T-helper 17 cell (primary cell): Measurements from ENCODE around the gene PYCR2. TPM values are rescaled to one million over a fixed set of nuclear protein-coding genes. Genes with fewer than 3 reads are reported as not detected.
A peak's percentile ranks its signal among the peaks of the same experiment; 100 is the strongest.

Experiments
- ATAC-seq: fragments of 150-1000 bp; cut with Tn5 transposase; 2 replicates; pipeline ENCODE4 v1.10.0; 2021; ENCODE audit warnings: mild to moderate bottlenecking, moderate library complexity
- DNase-seq, 3 donors: peaks; one replicate each; pipeline versions ENCODE4 v3.0.0 to v3.0.0-alpha.2; 2020 to 2021
- H3K9me3 ChIP-seq: one replicate; pipeline ENCODE4 v1.7.0; 2013; ENCODE audit warnings: low read length, mild to moderate bottlenecking; ENCODE audit not compliant: control insufficient read depth, poor library complexity, severe bottlenecking
- H3K27ac Mint-ChIP-seq: one replicate; pipeline ENCODE4 v1.8.0; 2022; ENCODE audit warnings: mild to moderate bottlenecking, moderate library complexity, mixed read lengths
- H3K27me3 Mint-ChIP-seq: one replicate; pipeline ENCODE4 v1.8.0; 2022; ENCODE audit warnings: mixed read lengths
- H3K36me3 Mint-ChIP-seq: one replicate; pipeline ENCODE4 v1.8.0; 2022; ENCODE audit warnings: low read depth, mixed read lengths
- H3K4me1 Mint-ChIP-seq: one replicate; pipeline ENCODE4 v1.8.0; 2022; ENCODE audit warnings: mild to moderate bottlenecking, mixed read lengths
- H3K4me3 Mint-ChIP-seq: one replicate; pipeline ENCODE4 v1.8.0; 2022; ENCODE audit warnings: mild to moderate bottlenecking, moderate library complexity, mixed read lengths
- total RNA-seq, 4 donors: library from RNA in 2 of 4; stranded (reverse) in 2 of 4; gene quantifications; one replicate each; pipeline ENCODE4 v1.2.3 and lab custom pipeline; 2022 to 2026

PYCR2 gene
- total RNA-seq, 2 donors from 2014 or later, result 48.1 to 53.7 TPM

DNA sequence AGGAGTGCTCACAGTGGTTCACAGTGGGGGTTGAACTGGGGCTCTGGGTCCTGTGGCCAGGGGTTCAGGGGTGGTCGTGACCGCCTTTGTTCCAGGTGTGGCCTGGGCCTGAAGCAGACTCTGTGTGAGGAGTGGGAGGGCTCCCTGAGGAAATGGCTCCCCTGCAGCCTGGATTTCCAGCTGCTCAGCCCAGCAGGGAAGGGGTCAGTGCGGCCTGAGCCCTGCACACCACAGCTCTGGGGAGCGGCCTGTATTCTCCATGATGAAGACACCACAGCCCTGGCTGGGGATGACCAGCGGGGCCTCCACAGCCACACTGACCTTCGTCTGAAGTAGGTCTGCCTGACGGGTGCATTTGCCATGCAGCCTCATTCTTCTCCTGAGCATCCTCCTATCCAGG is 16.7 kb downstream of the PYCR2 start:
- Mint-ChIP-seq H3K4me3 (no peak overlapping the region), H3K27ac (peak overlapping the region; percentile 87), H3K27me3 (no peaks in the 10 kb centered on the region), H3K36me3 (no peaks in the 10 kb centered on the region), H3K4me1 (peaks cover 23% of the 10 kb centered on the region)
- no peaks in the 10 kb centered on the region for H3K9me3 ChIP-seq
- DNase-seq (no peak), ATAC-seq (no peak)

GRCh38 chr1:225906467-225906866 is 17.6 kb downstream of the PYCR2 start:
- ATAC-seq, result no peak
- Mint-ChIP-seq H3K27me3 (no peaks in the 10 kb centered on the region), H3K4me3 (no peak overlapping the region), H3K4me1 (peaks cover 21% of the 10 kb centered on the region), H3K36me3 (no peaks in the 10 kb centered on the region), H3K27ac (no peak overlapping the region)
- no peaks in the 10 kb centered on the region for H3K9me3 ChIP-seq
- no peak for DNase-seq

DNA sequence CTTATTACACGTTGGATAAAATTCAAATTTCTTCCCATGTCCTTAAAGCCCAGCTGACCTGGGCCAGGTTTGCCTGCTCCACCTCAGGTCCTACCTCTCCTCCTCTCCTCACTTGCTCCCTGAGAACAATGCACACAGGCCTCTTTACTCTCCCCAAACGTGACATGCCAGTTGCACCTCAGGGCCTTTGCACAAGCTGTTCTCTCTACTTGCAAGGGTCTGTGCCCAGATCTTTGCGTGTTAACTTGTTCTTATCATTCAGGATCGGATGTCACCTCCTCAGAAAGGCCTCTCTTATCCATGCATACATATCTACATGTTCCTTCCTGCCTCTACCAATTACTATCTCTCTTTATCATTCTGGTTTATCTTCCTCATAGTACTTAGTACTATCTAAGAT is 20.4 kb downstream of the PYCR2 start:
- H3K36me3 Mint-ChIP-seq, result no peaks in the 10 kb centered on the region
- H3K4me3 Mint-ChIP-seq, result no peak overlapping the region
- no peak for ATAC-seq
- H3K4me1 Mint-ChIP-seq, result peaks cover 21% of the 10 kb centered on the region
- no peaks in the 10 kb centered on the region for H3K27me3 Mint-ChIP-seq
- no peak overlapping the region for H3K27ac Mint-ChIP-seq
- no peak for DNase-seq
- no peaks in the 10 kb centered on the region for H3K9me3 ChIP-seq

DNA sequence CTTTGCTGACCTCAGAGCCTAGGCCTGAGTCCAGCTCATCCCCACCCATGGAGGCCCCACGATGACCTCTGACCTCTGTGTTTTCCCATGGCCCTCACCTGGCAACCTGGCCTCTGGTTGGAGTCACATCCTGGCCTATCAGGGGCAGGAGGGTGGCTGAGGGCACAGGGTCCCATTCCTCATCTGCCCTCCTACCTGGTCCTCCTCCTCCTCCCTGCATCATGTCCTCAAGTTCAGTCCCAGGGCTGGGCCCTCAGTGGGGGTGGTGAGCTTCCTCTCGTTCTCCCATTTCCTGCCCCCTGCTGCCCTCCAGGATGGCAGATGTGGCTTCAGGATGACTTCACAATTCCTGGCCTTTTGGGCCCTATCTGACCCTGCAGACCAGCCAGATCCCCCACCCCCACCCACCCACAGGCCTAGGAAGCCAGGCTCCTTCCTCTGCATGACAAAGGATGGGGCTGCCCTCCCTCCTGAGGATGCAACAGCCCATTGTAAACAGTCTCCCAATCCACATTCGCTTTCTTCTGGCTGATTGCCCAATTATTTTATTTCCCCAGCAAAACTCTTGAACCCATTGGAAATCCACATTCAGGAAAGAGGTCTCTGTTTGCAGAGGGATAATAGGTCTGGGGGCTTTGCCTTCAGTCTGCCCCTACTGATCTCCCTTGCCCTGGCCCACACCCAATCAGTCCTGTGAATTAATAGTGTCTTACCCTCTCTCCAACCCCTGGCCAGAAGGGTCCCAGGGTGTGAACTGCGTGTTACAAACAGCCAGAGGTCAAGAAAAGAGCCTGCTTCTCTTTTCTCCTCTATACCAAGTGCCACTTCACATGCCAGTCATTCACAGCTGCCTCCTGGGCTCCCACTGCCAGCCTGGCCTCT is 24.8 kb downstream of the PYCR2 start:
- peak overlapping the region; percentile 15 for H3K4me3 Mint-ChIP-seq
- H3K9me3 ChIP-seq, result no peaks in the 10 kb centered on the region
- H3K4me1 Mint-ChIP-seq, result peaks cover 32% of the 10 kb centered on the region
- no peaks in the 10 kb centered on the region for H3K27me3 Mint-ChIP-seq
- ATAC-seq, result no peak
- no peaks in the 10 kb centered on the region for H3K36me3 Mint-ChIP-seq
- no peak for DNase-seq
- H3K27ac Mint-ChIP-seq, result peak overlapping the region; percentile 98

DNA sequence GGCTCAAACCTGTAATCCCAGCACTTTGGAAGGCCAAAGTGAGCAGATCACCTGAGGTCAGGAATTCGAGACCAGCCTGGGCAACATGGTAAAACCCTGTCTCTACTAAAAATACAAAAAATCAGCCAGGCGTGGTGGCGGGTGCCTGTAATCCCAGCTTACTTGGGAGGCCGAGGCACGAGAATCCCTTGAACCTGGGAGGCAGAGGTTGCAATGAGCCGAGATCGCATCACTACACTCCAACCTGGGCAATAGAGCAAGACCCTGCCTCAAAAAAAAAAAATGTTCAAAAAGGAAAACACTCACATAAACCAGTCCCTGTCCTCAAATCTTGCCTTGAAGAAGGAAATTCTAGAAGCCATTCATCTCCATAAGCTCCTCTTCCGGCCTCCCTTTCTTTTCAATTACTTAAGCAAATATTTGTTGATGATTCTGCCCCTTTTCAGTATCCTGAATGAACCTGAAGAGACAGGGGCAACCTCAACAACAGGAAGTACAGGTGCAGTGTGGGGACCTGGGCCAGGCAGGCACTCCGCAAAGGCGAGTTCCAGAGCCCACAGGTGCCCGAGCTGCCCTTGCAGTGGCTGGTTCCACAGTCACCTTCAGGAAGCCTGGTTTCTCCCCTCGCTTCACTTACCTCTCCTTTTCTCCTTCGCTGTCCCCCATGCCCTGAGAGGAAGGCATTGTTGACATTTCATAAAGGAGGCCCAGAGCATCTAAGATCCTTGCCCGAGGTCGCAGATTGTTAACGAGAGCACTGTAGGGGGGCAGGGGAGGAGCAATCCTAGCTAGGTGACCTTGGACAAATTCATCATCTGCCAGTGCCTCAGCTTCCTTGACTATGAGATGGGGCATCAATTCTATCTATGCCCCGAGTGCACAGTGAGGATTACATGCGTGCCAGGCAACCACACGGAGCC is 26.2 kb downstream of the PYCR2 start:
- peak overlapping the region; percentile 98 for H3K27ac Mint-ChIP-seq
- H3K4me1 Mint-ChIP-seq, result peaks cover 32% of the 10 kb centered on the region
- DNase-seq (peak in 1 of 3 donors; percentile 21), ATAC-seq (peak; percentile 53)
- H3K36me3 Mint-ChIP-seq, result no peaks in the 10 kb centered on the region
- peak overlapping the region; percentile 86 for H3K4me3 Mint-ChIP-seq
- no peaks in the 10 kb centered on the region for H3K27me3 Mint-ChIP-seq
- no peaks in the 10 kb centered on the region for H3K9me3 ChIP-seq

DNA sequence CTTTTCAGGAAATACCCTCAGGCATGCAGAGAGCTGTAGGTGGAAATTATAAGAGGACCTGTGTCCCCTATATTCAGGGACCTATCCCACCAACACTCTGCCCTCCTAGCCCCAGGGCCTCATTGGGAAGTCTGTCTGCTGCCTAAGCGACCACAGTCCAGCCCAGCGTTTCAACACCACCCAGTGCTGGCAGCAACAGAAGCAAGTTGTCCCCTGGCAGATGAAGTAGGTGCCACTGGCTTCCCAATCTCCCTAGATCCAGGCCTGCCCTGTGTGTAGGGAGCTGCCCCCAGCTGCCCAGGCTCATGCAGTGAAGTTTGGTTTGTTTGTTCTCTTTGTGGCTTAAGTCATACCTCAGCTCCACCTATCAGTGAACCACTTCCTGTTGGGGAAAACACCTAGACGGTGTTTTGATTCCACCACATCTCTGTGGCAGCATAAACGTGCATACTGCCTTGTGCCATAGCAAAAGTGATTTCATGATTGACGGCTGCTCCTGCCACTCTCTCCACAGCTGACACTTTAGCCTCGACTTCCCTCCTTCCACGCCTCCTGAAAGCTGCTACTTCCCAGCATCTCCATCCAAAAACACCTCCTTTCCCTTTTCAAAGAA is 27.0 kb downstream of the PYCR2 start:
- peak; percentile 31 to 57 (median 53) for DNase-seq
- no peaks in the 10 kb centered on the region for H3K9me3 ChIP-seq
- Mint-ChIP-seq H3K27me3 (no peaks in the 10 kb centered on the region), H3K4me3 (peak overlapping the region; percentile 86), H3K36me3 (no peaks in the 10 kb centered on the region), H3K4me1 (peaks cover 32% of the 10 kb centered on the region), H3K27ac (peak overlapping the region; percentile 98)
- ATAC-seq, result peak; percentile 97

GRCh38 chr1:225896494-225896893 is 27.6 kb downstream of the PYCR2 start:
- ATAC-seq (no peak), DNase-seq (no peak)
- Mint-ChIP-seq H3K27me3 (no peaks in the 10 kb centered on the region), H3K4me1 (peaks cover 34% of the 10 kb centered on the region), H3K4me3 (peak overlapping the region; percentile 86), H3K27ac (peak overlapping the region; percentile 98), H3K36me3 (no peaks in the 10 kb centered on the region)
- H3K9me3 ChIP-seq, result no peaks in the 10 kb centered on the region

- DNase-seq, result no peak
- Mint-ChIP-seq H3K27me3 (no peaks in the 10 kb centered on the region), H3K4me3 (no peak overlapping the region), H3K27ac (no peak overlapping the region), H3K4me1 (peaks cover 22% of the 10 kb centered on the region), H3K36me3 (no peaks in the 10 kb centered on the region)
- ATAC-seq, result no peak
- H3K9me3 ChIP-seq, result no peaks in the 10 kb centered on the region
Observed at GRCh38 chr1:225892307-225892706, 31.7 kb downstream of the PYCR2 start.

DNA sequence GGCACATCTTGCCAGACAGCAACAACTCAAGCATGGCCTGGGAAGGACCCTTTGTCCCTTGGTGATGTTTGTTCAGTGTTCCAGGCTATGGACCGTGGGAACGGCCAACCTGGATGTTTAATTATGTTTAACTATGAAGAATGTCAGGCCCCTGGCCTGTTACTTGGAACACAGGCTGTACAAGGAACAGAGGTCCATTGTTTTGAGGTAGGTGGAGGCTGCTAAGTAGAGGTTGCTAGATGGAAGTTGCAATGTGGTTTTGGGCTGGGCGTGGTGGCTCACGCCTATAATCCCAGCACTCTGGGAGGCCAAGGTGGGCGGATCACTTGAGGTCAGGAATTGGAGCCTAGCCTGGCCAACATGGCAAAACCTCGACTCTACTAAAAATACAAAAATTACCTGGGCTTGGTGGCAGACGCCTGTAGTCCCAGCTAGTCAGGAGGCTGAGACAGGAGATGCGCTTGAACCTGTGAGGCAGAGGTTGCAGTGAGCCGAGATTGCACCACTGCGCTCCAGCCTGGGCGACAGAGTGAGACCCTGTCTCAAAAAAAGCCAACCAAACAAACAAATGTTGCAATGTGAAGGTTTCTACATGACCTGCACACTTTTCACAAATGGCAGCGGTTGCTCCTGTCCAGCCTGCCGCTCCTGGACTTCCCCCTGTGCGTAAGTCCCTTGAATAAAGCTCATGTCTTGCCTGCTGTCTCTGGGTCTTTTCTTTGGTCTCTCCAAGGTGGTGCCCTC is 32.6 kb downstream of the PYCR2 start:
- no peak overlapping the region for H3K4me3 Mint-ChIP-seq
- no peaks in the 10 kb centered on the region for H3K27me3 Mint-ChIP-seq
- ATAC-seq (no peak), DNase-seq (no peak)
- no peak overlapping the region for H3K27ac Mint-ChIP-seq
- no peaks in the 10 kb centered on the region for H3K9me3 ChIP-seq
- H3K36me3 Mint-ChIP-seq, result no peaks in the 10 kb centered on the region
- H3K4me1 Mint-ChIP-seq, result peaks cover 13% of the 10 kb centered on the region

DNA sequence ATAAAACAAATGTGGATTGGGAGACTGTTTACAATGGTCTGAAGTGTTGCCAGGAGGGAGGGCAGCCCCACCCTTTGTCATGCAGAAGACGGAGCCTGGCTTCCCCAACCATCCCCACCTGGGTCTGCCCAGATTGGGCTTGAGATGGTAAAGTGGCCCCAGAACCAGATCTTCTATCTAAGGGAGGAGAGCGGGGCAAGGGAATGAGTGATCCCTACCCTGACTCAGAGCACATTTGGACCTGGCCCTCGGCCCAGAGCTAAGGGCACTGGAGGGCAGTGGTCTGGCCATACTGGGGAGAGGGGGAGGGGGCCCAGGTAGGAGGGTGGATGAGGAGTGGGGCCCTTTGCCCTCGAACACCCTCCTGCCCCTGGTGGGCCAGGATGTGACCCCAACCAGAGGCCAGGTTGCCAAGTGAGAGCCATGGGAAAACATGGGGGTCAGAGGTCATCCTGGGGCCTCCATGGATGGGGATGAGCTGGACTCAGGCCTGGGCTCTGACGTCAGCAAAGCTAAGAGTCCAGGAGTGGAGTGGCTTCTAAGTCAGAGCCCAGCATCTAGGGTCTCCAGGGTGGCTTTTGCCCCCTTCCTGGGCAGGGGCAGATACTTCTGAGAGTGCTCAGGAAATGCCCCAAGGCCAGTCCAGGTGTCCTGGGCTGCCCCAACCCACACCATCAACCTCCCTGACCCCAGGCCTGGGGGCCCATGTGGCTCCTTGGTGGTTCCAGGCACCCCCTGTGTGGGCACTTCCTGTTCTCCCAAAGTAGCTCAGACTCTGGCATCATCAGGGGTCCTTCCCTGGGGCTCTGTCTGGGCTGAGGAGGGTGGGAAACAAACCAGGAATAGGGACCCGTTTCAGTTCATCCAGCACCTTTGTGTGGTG is 33.5 kb downstream of the PYCR2 start:
- no peaks in the 10 kb centered on the region for H3K9me3 ChIP-seq
- no peak overlapping the region for H3K27ac Mint-ChIP-seq
- no peak overlapping the region for H3K4me3 Mint-ChIP-seq
- H3K27me3 Mint-ChIP-seq, result no peaks in the 10 kb centered on the region
- no peaks in the 10 kb centered on the region for H3K36me3 Mint-ChIP-seq
- DNase-seq, result no peak
- peaks cover 12% of the 10 kb centered on the region for H3K4me1 Mint-ChIP-seq
- no peak for ATAC-seq

- peaks cover 12% of the 10 kb centered on the region for H3K4me1 Mint-ChIP-seq
- ATAC-seq, result no peak
- no peak overlapping the region for H3K4me3 Mint-ChIP-seq
- DNase-seq, result no peak
- H3K27ac Mint-ChIP-seq, result no peak overlapping the region
- no peaks in the 10 kb centered on the region for H3K36me3 Mint-ChIP-seq
- H3K9me3 ChIP-seq, result no peaks in the 10 kb centered on the region
- no peaks in the 10 kb centered on the region for H3K27me3 Mint-ChIP-seq
Observed at GRCh38 chr1:225889743-225890142, 34.3 kb downstream of the PYCR2 start.
